GM19240 (cell line): ENCODE results near the gene MTMR1.

Experiments used
- DNase-seq: peaks from one replicate; pipeline ENCODE4 v3.0.0; 2011; ENCODE audit warnings: low spot score; ENCODE audit not compliant: insufficient read length

The MTMR1 gene

GRCh38 chrX:150779385-150779784 lies 86.2 kb downstream of the MTMR1 start:
- DNase-seq = no peak

GRCh38 chrX:150781677-150782076 lies 88.5 kb downstream of the MTMR1 start:
- no peak for DNase-seq

- no peak for DNase-seq
These were observed 96.8 kb downstream of the MTMR1 start for GRCh38 chrX:150790021-150790420.

- no peak for DNase-seq
These were observed 99.8 kb downstream of the MTMR1 start for GRCh38 chrX:150792949-150793527.

- no peak for DNase-seq
These were observed 112.5 kb downstream of the MTMR1 start for GRCh38 chrX:150805736-150806135.

GRCh38 chrX:150806827-150807226 lies 113.6 kb downstream of the MTMR1 start:
- DNase-seq = no peak

- DNase-seq = no peak
These were observed 120.7 kb downstream of the MTMR1 start for GRCh38 chrX:150813922-150814321.
